Endometrium (tissue), 2 donors: ENCODE measurements around the gene MED16.
"Not testable (repeated sequence)": the region's sequence is repeated elsewhere in the genome, so short reads cannot be mapped to it uniquely, and the experiment has no call there.

Source experiments
- FAIRE-seq: peaks from 2 replicates; lab custom pipeline; 2012; peaks lifted over from hg19 to GRCh38; lab: Jason Lieb, UNC
- donor health status: control.
- donor health status: control.

The MED16 gene

GRCh38 chr19:888581-889385 is 4.2 kb downstream of the MED16 start:
- no peak for FAIRE-seq

- no peak for FAIRE-seq
Measured at GRCh38 chr19:887599-887998, 5.4 kb downstream of the MED16 start.

- no peak for FAIRE-seq
Measured at GRCh38 chr19:887072-887471, 5.9 kb downstream of the MED16 start.

- no peak for FAIRE-seq
Measured at GRCh38 chr19:885536-886224, 7.3 kb downstream of the MED16 start.

GRCh38 chr19:884420-885211 is 8.4 kb downstream of the MED16 start:
- FAIRE-seq = no peak

GRCh38 chr19:883661-884211 is 9.3 kb downstream of the MED16 start:
- no peak for FAIRE-seq

- FAIRE-seq = no peak
Measured at GRCh38 chr19:882871-883497, 10.0 kb downstream of the MED16 start.

GRCh38 chr19:881385-882071 is 11.5 kb downstream of the MED16 start:
- FAIRE-seq = no peak

- no peak for FAIRE-seq
Measured at GRCh38 chr19:879711-880438, 13.1 kb downstream of the MED16 start.

- FAIRE-seq = not testable (repeated sequence)
Measured at GRCh38 chr19:878751-879561, 14.0 kb downstream of the MED16 start.

- FAIRE-seq = not testable (repeated sequence)
Measured at GRCh38 chr19:877992-878660, 14.9 kb downstream of the MED16 start.

- no peak for FAIRE-seq
Measured at GRCh38 chr19:876780-877314, 16.1 kb downstream of the MED16 start.

GRCh38 chr19:876089-876488 is 16.9 kb downstream of the MED16 start:
- FAIRE-seq = no peak

GRCh38 chr19:875265-875879 is 17.6 kb downstream of the MED16 start:
- FAIRE-seq = no peak

- no peak for FAIRE-seq
Measured at GRCh38 chr19:873561-874041, 19.4 kb downstream of the MED16 start.

- no peak for FAIRE-seq
Measured at GRCh38 chr19:873084-873483, 19.9 kb downstream of the MED16 start.

- FAIRE-seq = no peak
Measured at GRCh38 chr19:872266-872951, 20.6 kb downstream of the MED16 start.
